Upper lobe of right lung (tissue), 1 donor: ENCODE data around the gene STOX2. TPM values are rescaled to one million over a fixed set of nuclear protein-coding genes. Genes with fewer than 3 reads are reported as not detected.

Source experiments
- ATAC-seq: fragments of 200-7000 bp; cut with Tn5 transposase; one replicate; pipeline ENCODE4 v1.9.1; 2020; ENCODE audit warnings: mild to moderate bottlenecking, moderate library complexity
- DNase-seq: peaks from one replicate; pipeline ENCODE4 v3.0.0-alpha.2; 2020
- H3K27ac ChIP-seq: fragments of 200-600 bp; one replicate; pipeline ENCODE4 v1.8.0; 2022
- H3K27me3 ChIP-seq: fragments of 200-600 bp; one replicate; pipeline ENCODE4 v1.8.0; 2022; ENCODE audit warnings: mild to moderate bottlenecking
- H3K36me3 ChIP-seq: fragments of 200-600 bp; one replicate; pipeline ENCODE4 v1.8.0; 2022
- H3K4me1 ChIP-seq: fragments of 200-600 bp; one replicate; pipeline ENCODE4 v1.8.0; 2022
- H3K4me3 ChIP-seq: fragments of 200-600 bp; one replicate; pipeline ENCODE4 v1.8.0; 2022; ENCODE audit warnings: mild to moderate bottlenecking
- H3K9me3 ChIP-seq: fragments of 200-600 bp; one replicate; pipeline ENCODE4 v1.8.0; 2022
- intact Hi-C: fragments of 100-400 bp; cut with DNase I; formaldehyde crosslinking; loops from one replicate; pipeline ENCODE4 v1.11.0; 2022
- total RNA-seq: library from RNA; stranded (reverse); fragmentation: NEBNext Ultra II Directional; extraction: Animal tissue kit (Norgen Biotek cat#: 25700); gene quantifications from one replicate; pipeline ENCODE4 v1.2.1, GENCODE V29; 2021
- TF ChIP-seq, protein P1 (sequence below): fragments of 200-600 bp; IDR thresholded peaks from one replicate; pipeline ENCODE4 v1.8.0; 2022; ENCODE audit warnings: antibody characterized with exemption
- donor health status: DM: no; HTN: yes; CAD: no; lungs with severe emphysema.

The STOX2 gene
- total RNA-seq, 1 donor from 2014 or later, result 12.9 TPM

DNA sequence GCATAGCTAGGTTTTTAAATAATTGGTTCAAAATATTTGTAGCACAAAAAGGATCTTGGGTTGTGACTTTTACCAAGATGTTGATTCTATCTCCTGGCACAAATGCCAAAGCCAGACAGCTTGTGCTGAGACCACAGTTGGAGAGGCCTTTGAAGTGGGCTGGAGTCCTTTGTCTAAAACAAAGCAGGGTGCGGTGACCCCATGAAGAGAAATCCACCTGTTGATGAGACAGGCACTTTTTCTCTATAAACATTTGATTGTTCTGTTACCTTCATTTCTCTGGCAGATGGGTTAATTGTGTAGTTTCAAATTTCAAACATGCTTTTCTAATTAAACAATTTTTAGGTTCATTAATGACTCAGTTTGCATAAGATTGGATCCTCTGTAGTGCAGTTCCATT is 56.7 kb downstream of the STOX2 start:
- TF ChIP-seq, protein P1, sequence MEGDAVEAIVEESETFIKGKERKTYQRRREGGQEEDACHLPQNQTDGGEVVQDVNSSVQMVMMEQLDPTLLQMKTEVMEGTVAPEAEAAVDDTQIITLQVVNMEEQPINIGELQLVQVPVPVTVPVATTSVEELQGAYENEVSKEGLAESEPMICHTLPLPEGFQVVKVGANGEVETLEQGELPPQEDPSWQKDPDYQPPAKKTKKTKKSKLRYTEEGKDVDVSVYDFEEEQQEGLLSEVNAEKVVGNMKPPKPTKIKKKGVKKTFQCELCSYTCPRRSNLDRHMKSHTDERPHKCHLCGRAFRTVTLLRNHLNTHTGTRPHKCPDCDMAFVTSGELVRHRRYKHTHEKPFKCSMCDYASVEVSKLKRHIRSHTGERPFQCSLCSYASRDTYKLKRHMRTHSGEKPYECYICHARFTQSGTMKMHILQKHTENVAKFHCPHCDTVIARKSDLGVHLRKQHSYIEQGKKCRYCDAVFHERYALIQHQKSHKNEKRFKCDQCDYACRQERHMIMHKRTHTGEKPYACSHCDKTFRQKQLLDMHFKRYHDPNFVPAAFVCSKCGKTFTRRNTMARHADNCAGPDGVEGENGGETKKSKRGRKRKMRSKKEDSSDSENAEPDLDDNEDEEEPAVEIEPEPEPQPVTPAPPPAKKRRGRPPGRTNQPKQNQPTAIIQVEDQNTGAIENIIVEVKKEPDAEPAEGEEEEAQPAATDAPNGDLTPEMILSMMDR, result no peak
- Histone ChIP-seq H3K9me3 (no peaks in the 10 kb centered on the region), H3K4me3 (no peak overlapping the region), H3K36me3 (no peaks in the 10 kb centered on the region), H3K27me3 (no peaks in the 10 kb centered on the region), H3K4me1 (no peaks in the 10 kb centered on the region), H3K27ac (no peak overlapping the region)
- DNase-seq (no peak), ATAC-seq (no peak)
- intact Hi-C loops, result no loop called here

DNA sequence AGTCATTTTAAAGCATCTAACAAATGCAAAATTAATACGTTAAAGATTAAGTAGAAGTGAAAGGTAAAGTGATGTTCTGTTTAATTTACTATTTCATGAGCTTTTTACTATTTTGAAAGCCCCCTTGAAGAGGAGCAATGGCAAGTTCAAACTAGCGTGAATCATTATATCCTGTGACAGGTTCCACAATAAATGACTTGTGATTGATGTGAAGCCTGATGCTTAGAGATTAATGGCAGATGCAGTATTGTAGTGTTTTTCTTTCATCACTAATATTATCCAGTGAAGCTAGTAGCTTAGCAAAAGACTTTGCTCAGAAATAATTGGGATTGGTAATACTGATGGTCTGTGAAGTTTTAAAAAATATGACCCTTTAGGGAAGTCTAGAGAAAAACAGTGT is 57.3 kb downstream of the STOX2 start:
- intact Hi-C loops, result no loop called here
- H3K36me3 ChIP-seq, result no peaks in the 10 kb centered on the region
- H3K27me3 ChIP-seq, result no peaks in the 10 kb centered on the region
- ATAC-seq (no peak), DNase-seq (no peak)
- TF ChIP-seq, protein P1, result no peak
- no peak overlapping the region for H3K27ac ChIP-seq
- no peaks in the 10 kb centered on the region for H3K9me3 ChIP-seq
- H3K4me1 ChIP-seq, result no peaks in the 10 kb centered on the region
- no peak overlapping the region for H3K4me3 ChIP-seq

DNA sequence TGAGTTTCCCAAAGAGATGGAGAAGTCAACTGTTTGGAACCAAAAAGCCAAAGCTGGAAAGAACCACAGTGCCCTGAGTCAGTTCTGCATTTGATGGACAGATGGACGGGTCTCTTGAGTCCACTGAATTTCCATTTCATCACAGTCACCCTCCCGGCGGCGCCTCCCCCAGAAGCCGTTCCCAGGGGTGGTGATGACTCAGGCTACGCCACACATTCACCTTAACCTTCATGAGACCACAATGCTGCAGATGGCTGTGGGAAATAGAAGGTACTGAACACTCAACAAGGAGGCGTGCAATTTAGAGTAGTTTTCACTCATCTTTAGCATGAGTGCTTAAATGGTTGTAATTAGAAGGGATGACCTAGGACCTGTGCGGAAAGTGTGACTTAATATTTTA is 61.3 kb downstream of the STOX2 start:
- H3K4me1 ChIP-seq, result no peaks in the 10 kb centered on the region
- H3K27ac ChIP-seq, result no peak overlapping the region
- TF ChIP-seq, protein P1, result no peak
- H3K9me3 ChIP-seq, result no peaks in the 10 kb centered on the region
- no peak overlapping the region for H3K4me3 ChIP-seq
- ATAC-seq (no peak), DNase-seq (no peak)
- H3K27me3 ChIP-seq, result no peaks in the 10 kb centered on the region
- no peaks in the 10 kb centered on the region for H3K36me3 ChIP-seq
- intact Hi-C loops, result no loop called here

DNA sequence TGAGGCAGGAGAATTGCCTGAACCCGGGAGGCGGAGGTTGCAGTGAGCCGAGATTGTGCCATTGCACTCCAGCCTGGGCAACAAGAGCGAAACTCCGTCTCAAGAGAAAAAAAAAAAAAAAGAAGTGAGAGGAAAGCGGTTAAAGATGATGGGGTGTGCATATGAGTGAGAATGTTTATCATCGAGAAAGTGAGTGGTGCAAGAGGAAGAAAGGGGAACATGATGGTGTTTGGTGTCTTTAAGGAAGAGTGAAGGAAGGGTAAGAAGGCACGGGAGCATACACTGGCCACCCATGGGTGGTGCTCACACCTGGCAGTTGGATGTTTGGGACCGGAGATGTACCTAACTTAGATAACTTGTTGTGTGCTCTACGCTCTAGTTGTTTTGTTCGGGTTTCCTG is 62.2 kb downstream of the STOX2 start:
- H3K27ac ChIP-seq, result no peak overlapping the region
- no peaks in the 10 kb centered on the region for H3K9me3 ChIP-seq
- H3K36me3 ChIP-seq, result no peaks in the 10 kb centered on the region
- intact Hi-C loops, result no loop called here
- no peak for ATAC-seq
- no peaks in the 10 kb centered on the region for H3K4me1 ChIP-seq
- DNase-seq, result no peak
- H3K4me3 ChIP-seq, result no peak overlapping the region
- TF ChIP-seq, protein P1, result no peak
- H3K27me3 ChIP-seq, result no peaks in the 10 kb centered on the region

DNA sequence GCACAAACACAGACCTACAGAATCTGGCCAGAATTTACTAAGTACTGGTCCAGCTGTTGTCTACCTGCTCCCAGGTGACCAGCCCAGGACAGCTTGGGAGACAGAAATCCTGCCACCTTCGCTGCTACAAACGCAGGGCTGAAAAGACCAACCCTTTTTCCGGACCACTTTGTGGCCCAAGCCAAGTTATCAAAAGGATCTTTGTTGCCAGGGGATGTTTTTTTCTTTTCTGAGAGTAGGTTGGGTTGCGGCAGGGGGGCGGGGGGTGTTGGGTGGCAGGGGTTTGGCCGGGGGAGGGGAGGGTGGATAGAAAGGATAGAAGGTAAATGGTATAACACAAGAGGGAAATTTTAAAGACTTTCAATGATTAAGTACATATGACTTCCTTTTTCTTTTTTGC is 63.4 kb downstream of the STOX2 start:
- TF ChIP-seq, protein P1, result no peak
- peaks cover 3% of the 10 kb centered on the region for H3K9me3 ChIP-seq
- H3K4me3 ChIP-seq, result no peak overlapping the region
- no peak overlapping the region for H3K27ac ChIP-seq
- H3K27me3 ChIP-seq, result no peaks in the 10 kb centered on the region
- no peaks in the 10 kb centered on the region for H3K4me1 ChIP-seq
- intact Hi-C loops, result no loop called here
- ATAC-seq (no peak), DNase-seq (no peak)
- H3K36me3 ChIP-seq, result no peaks in the 10 kb centered on the region

DNA sequence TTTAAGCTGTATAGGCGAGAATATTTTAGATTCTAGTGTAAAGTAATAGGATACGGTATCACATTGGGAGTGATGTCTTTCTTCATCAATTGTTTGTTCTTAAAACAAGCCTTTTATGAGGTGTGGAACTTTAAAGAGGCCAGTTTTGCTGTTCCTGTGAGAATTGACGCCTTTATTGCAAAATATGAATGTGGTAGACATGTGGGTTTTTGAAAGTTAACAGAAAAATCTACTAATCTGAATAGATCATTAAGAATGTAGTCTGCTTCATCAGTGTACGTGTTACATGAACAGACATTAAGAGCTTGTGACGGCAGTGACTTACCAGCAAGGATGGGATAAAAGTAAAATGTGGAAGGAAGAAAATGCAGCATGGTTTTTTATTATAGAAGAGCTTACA is 63.8 kb downstream of the STOX2 start:
- Histone ChIP-seq H3K27me3 (no peaks in the 10 kb centered on the region), H3K27ac (no peak overlapping the region), H3K36me3 (no peaks in the 10 kb centered on the region), H3K9me3 (peaks cover 6% of the 10 kb centered on the region), H3K4me1 (no peaks in the 10 kb centered on the region), H3K4me3 (no peak overlapping the region)
- intact Hi-C loops, result no loop called here
- ATAC-seq (no peak), DNase-seq (no peak)
- TF ChIP-seq, protein P1, result no peak
